Measurements from ENCODE around the gene INHBE.

Gene INHBE

DNA sequence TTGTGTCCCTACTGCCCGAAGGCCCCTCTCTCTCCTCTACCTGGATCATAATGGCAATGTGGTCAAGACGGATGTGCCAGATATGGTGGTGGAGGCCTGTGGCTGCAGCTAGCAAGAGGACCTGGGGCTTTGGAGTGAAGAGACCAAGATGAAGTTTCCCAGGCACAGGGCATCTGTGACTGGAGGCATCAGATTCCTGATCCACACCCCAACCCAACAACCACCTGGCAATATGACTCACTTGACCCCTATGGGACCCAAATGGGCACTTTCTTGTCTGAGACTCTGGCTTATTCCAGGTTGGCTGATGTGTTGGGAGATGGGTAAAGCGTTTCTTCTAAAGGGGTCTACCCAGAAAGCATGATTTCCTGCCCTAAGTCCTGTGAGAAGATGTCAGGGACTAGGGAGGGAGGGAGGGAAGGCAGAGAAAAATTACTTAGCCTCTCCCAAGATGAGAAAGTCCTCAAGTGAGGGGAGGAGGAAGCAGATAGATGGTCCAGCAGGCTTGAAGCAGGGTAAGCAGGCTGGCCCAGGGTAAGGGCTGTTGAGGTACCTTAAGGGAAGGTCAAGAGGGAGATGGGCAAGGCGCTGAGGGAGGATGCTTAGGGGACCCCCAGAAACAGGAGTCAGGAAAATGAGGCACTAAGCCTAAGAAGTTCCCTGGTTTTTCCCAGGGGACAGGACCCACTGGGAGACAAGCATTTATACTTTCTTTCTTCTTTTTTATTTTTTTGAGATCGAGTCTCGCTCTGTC lies 1.8 kb downstream of the INHBE start:
- Histone ChIP-seq H3K27ac (ENCODE audit: low read depth, low read length) (no peak overlapping the region), H3K4me3 (ENCODE audit: insufficient read depth, low read length, poor library complexity, severe bottlenecking) (no peak overlapping the region), H3K9me3 (ENCODE audit: insufficient read depth, low read length) (no peaks in the 10 kb centered on the region), H3K9ac (ENCODE audit: low read length) (no peak overlapping the region), H3K9me2 (replicated peaks; ENCODE audit: insufficient read depth, low read length) (no peaks in the 10 kb centered on the region), H3F3A (ENCODE audit: insufficient read depth) (peaks cover 14% of the 10 kb centered on the region), H2AFZ (ENCODE audit: low read depth, low read length, severe bottlenecking) (no peak overlapping the region), H3K79me2 (ENCODE audit: insufficient read depth, low read length) (no peaks in the 10 kb centered on the region; the same call in 1 of the 2 replicates), H3K27me3 (ENCODE audit: low read length) (no peaks in the 10 kb centered on the region), H3K36me3 (ENCODE audit: low read length) (no peaks in the 10 kb centered on the region), H4K20me1 (ENCODE audit: low read depth, low read length) (no peaks in the 10 kb centered on the region), H3K4me2 (ENCODE audit: low read depth, low read length, poor library complexity, severe bottlenecking) (no peak overlapping the region)
- TF ChIP-seq EZH2phosphoT487 (conservative IDR thresholded peaks at IDR 0.05; ENCODE audit: low read length) = no peak
- TF ChIP-seq, protein P1, sequence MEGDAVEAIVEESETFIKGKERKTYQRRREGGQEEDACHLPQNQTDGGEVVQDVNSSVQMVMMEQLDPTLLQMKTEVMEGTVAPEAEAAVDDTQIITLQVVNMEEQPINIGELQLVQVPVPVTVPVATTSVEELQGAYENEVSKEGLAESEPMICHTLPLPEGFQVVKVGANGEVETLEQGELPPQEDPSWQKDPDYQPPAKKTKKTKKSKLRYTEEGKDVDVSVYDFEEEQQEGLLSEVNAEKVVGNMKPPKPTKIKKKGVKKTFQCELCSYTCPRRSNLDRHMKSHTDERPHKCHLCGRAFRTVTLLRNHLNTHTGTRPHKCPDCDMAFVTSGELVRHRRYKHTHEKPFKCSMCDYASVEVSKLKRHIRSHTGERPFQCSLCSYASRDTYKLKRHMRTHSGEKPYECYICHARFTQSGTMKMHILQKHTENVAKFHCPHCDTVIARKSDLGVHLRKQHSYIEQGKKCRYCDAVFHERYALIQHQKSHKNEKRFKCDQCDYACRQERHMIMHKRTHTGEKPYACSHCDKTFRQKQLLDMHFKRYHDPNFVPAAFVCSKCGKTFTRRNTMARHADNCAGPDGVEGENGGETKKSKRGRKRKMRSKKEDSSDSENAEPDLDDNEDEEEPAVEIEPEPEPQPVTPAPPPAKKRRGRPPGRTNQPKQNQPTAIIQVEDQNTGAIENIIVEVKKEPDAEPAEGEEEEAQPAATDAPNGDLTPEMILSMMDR (IDR thresholded peaks at IDR 0.05; ENCODE audit: insufficient read depth, low read length, poor library complexity, severe bottlenecking) = no peak

DNA sequence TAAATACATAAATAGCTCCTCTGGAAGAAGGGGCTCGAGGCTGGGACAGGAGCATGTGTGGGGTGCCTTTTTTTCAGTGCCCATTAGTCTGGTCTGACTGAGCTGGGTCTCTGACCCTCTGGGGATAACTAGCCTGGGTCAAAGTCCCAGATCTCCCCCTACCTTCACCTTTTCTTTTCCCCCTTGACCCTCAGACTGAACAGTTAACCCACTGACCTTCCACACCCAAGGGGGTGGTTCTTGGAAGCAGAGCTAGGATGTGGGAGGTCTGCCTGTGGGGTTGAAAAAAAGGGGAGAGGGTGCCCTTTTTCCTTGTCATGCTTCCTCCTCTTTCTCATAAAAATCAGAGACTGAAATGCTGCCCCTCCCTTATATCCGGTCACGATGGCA lies 3.6 kb downstream of the INHBE start:
- peak overlapping the region; percentile 59 for H3K9ac ChIP-seq (ENCODE audit: low read length)
- no peaks in the 10 kb centered on the region for H3K27me3 ChIP-seq (ENCODE audit: low read length)
- H3K4me3 ChIP-seq (ENCODE audit: insufficient read depth, low read length, poor library complexity, severe bottlenecking) = peak overlapping the region; percentile 96
- no peaks in the 10 kb centered on the region for H4K20me1 ChIP-seq (ENCODE audit: low read depth, low read length)
- peak overlapping the region; percentile 75 for H3K27ac ChIP-seq (ENCODE audit: low read depth, low read length)
- no peak for TF ChIP-seq EZH2phosphoT487 (conservative IDR thresholded peaks at IDR 0.05; ENCODE audit: low read length)
- TF ChIP-seq, protein P1 (IDR thresholded peaks at IDR 0.05; ENCODE audit: insufficient read depth, low read length, poor library complexity, severe bottlenecking) = no peak
- H3K9me2 ChIP-seq (replicated peaks; ENCODE audit: insufficient read depth, low read length) = no peaks in the 10 kb centered on the region
- peak overlapping the region; percentile 92 for H2AFZ ChIP-seq (ENCODE audit: low read depth, low read length, severe bottlenecking)
- no peaks in the 10 kb centered on the region for H3K9me3 ChIP-seq (ENCODE audit: insufficient read depth, low read length)
- H3K79me2 ChIP-seq (ENCODE audit: insufficient read depth, low read length) = no peaks in the 10 kb centered on the region; the same call in 1 of the 2 replicates
- peak overlapping the region; percentile 89 for H3K4me2 ChIP-seq (ENCODE audit: low read depth, low read length, poor library complexity, severe bottlenecking)
- H3K36me3 ChIP-seq (ENCODE audit: low read length) = no peaks in the 10 kb centered on the region
- H3F3A ChIP-seq (ENCODE audit: insufficient read depth) = peaks cover 14% of the 10 kb centered on the region

DNA sequence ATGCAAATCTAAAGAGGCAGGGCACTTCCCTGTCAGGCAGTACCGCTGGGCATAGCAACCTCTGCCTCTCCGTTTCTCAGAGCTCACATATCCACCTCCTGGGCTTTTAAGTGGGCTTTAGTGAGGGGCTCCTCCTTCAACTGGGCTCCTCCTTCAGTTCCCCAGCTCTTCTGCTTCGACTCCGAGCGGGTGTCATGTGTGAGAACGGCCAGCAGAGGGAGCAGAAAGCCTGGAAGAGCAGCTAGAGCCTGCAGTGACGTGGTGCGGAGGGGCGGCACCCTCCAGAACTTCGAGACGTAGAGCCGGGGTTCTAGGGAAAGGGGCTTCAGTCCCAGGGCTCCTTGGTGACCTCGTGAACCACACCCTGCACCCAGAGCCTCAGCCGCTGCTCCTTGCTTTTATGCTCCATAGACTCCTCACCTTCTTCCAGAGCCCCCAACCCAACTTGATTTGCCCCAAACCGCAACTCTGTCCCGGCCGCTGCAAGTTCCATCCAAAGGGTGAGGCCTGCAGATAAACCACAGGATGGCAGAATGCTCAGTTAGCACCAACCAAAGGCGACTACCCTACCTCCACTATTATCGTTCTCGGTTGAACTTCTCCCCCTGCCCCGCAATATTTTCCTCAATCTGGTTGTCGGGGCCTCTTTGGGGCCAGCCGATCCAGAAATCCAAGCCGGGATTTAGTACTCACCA lies 4.1 kb downstream of the INHBE start:
- no peaks in the 10 kb centered on the region for H4K20me1 ChIP-seq (ENCODE audit: low read depth, low read length)
- no peaks in the 10 kb centered on the region for H3K9me2 ChIP-seq (replicated peaks; ENCODE audit: insufficient read depth, low read length)
- H2AFZ ChIP-seq (ENCODE audit: low read depth, low read length, severe bottlenecking) = peak overlapping the region; percentile 92
- peak overlapping the region; percentile 75 for H3K27ac ChIP-seq (ENCODE audit: low read depth, low read length)
- no peaks in the 10 kb centered on the region for H3K36me3 ChIP-seq (ENCODE audit: low read length)
- no peaks in the 10 kb centered on the region; the same call in 1 of the 2 replicates for H3K79me2 ChIP-seq (ENCODE audit: insufficient read depth, low read length)
- H3K27me3 ChIP-seq (ENCODE audit: low read length) = no peaks in the 10 kb centered on the region
- H3K9ac ChIP-seq (ENCODE audit: low read length) = peak overlapping the region; percentile 59
- peak overlapping the region; percentile 89 for H3K4me2 ChIP-seq (ENCODE audit: low read depth, low read length, poor library complexity, severe bottlenecking)
- H3K9me3 ChIP-seq (ENCODE audit: insufficient read depth, low read length) = no peaks in the 10 kb centered on the region
- peak overlapping the region; percentile 96 for H3K4me3 ChIP-seq (ENCODE audit: insufficient read depth, low read length, poor library complexity, severe bottlenecking)
- TF ChIP-seq, protein P1 (IDR thresholded peaks at IDR 0.05; ENCODE audit: insufficient read depth, low read length, poor library complexity, severe bottlenecking) = peak; percentile 89
- TF ChIP-seq EZH2phosphoT487 (conservative IDR thresholded peaks at IDR 0.05; ENCODE audit: low read length) = no peak
- peaks cover 14% of the 10 kb centered on the region for H3F3A ChIP-seq (ENCODE audit: insufficient read depth)
